Transverse colon (tissue), 4 donors: Measurements from ENCODE around the gene DDTL.

Source experiments
- CTCF ChIP-seq, 5 experiments: fragments of 200-600 bp in 3 of 5; fragments of 450-650 bp in 2 of 5; sonication (generic) in 3 of 5; IDR thresholded peaks; 1 replicate in 2 of 5; 2 replicates in 3 of 5; pipeline ENCODE4 v1.5.1; 2016 to 2017; ENCODE audit warnings: antibody characterized with exemption in 5 of 5, inconsistent platforms in 3 of 5, mild to moderate bottlenecking in 2 of 5, moderate library complexity in 1 of 5
- EP300 ChIP-seq: sonication (generic); formaldehyde crosslinking; IDR thresholded peaks from one replicate; pipeline ENCODE4 v1.6.1; 2017; ENCODE audit warnings: antibody characterized with exemption, low read depth
- POLR2A ChIP-seq: fragments of 450-650 bp; IDR thresholded peaks from one replicate; pipeline ENCODE4 v1.6.1; 2016; ENCODE audit warnings: antibody characterized with exemption, mild to moderate bottlenecking, moderate library complexity
- POLR2AphosphoS5 ChIP-seq, 3 donors: sonication (generic); formaldehyde crosslinking; IDR thresholded peaks; one replicate each; pipeline ENCODE4 v1.6.1; 2016; ENCODE audit warnings: antibody characterized with exemption in 3 of 3

DNA sequence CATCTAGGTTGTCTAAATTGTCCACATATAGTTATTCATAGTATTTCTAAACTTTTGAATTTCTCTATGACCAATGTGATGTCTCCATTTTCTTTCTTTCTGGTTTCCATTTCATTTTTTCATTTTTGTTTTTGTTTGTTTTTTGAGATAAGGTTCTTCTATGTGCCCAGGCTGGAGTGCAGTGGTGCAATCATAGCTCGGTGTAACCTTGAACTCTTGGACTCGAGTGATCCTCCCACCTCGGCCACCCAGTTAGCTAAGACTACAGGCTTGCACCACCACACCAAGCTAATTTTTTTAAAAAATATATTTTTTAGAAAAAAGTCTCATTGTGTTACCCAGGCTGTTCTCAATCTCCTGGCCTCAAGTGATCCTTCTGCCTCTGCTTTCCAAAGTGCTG, 30.4 kb downstream of the DDTL start:
- no peak for TF ChIP-seq POLR2A
- TF ChIP-seq CTCF (IDR thresholded peaks at IDR 0.05), result no peak
- no peak for TF ChIP-seq EP300
- no peak for TF ChIP-seq POLR2AphosphoS5 (IDR thresholded peaks at IDR 0.05)
